Stimulated activated naive CD4-positive, alpha-beta T cell (primary cell): Measurements from ENCODE around the gene RASIP1.
A peak's percentile ranks its signal among the peaks of the same experiment; 100 is the strongest.
"Not testable (repeated sequence)": the region's sequence is repeated elsewhere in the genome, so short reads cannot be mapped to it uniquely, and the experiment has no call there.

Experiments used
- DNase-seq, 6 experiments: peaks; one replicate each; lab custom pipeline; 2025; lab: John Stamatoyannopoulos, UW

RASIP1 gene

DNA sequence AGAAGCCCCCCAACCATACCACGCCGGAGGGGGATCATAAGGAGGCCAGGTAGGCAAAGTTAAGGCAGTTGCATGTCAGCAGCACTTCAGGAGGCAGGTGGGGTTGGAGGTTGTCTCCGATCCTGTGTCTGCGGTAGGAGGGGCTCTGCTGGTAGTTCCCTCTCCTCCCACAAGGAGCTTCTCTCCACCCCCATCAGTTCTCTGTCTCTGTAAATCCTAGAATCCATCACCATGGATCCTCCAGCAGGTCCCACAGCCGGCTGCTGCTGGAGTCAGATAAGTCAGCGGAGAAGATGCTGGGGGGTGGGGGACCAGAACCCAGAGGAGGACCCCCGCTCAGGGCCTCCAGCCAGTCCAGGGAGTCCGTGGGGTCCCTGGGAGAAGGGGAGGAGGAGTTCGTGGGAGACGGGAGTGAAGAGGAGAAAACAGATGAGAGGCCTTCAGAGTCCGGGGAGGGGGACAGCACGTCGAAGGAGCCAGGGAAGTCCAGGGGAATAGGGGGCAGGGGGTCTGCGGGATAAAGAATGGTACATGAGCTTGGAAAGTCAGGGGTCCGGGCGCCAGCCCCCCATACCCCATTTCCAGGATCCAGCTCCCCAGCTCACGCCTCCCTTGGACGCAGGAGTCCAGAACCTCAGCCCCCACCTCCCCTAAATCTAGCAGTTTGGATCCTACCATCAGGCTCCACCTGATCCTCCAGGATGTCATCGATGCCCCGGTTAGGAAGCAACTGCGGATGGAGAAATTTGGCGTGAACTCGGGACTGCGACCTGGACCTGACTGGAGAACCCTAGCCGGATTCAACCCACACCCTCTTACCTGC, 27.2 kb downstream of the RASIP1 start:
- DNase-seq: no peak

GRCh38 chr19:48711106-48711662, 29.2 kb downstream of the RASIP1 start:
- DNase-seq: no peak

DNA sequence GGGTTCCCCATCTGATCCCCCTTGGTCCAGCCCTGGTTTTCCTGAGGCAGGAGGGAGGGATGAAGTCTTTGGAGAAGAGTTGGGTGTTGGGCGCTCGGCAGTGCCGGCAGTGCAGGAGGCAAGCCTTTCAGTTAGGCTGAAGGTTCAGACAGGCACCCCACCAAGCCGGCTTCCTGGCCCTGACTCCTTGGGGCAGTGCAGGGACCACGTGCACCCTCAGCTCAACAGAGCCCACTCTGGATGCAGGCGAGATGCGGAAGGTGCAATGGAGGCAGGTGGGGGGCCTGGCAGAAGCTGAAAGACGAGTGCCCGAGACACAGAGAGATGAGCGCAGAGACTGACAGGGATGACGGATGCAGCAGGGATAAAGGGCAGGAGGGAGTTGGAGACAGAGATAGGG, 31.9 kb downstream of the RASIP1 start:
- no peak for DNase-seq

- no peak for DNase-seq
Measured at GRCh38 chr19:48705431-48705830, 35.0 kb downstream of the RASIP1 start.

GRCh38 chr19:48703316-48703715, 37.1 kb downstream of the RASIP1 start:
- DNase-seq: no peak

DNA sequence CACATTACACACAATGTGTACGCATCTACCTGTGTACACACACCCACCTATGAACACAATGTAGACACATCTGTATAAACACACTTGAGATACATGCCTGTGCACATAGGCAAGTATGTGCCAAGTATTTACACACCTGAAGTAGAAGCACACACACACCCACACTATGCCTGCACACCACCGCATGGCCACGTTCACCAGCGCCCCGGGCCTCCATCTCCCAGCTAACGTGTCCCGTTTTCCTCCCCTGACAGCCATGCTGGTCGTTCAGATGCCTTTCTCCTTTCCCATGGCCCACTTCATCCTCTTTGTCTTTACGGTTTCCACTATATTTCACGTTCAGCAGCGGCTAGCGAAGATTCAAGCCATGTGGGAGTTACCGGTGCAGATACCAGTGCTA, 37.7 kb downstream of the RASIP1 start:
- DNase-seq: no peak

DNA sequence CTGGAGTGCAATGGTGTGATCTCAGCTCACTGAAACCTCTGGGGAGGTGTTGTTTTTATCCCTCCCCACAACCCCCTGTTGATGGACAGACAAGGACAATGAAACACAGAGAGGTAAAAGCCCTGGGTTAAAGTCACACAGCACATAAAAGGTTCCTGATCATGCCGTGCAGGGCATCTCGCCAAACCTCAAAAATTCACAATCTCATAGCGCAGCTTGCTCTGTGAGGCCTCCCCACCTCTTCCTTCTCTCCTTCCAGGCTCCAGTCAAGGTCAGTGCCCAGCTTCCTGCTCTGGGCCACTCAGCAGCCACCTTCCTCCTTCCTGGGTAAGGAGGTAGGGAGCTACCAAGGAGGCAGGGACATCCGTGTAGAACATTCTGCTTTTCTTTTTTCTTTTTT, 42.4 kb downstream of the RASIP1 start:
- no peak for DNase-seq

GRCh38 chr19:48696353-48697010, 43.9 kb downstream of the RASIP1 start:
- DNase-seq: peak in 1 of 6 experiments; percentile 15

DNA sequence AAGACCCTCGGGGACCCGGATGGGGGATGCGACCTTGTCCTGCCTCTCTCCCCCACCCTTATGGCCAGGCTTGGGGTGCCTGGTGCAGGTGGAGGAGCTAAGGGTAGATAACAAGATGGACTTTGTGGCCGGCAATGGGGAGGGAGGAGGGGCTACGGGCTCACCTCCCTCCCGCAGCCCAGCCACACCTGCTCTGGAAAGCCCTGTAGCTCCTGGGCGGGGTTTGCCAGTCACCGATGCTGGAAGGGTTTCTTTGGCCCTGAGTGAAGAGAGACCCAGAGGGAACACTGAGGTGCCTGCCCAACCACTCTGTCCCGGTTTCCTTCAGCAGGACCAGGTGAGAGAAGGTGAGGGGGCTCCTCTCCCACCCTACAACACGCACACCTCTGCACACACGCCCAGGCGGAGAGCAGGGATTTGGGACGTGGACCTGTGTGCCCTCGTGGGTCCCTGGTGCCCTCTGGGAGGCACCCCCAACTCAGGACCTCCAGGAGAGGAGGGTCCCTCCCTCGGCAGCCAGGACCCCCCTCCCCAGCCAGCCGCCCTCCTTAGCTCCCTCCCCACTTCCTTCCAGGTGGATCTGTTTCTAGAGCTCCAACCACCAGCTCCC, 44.6 kb downstream of the RASIP1 start, which contains the start of gene FUT2:
TSS of gene FUT2 (plus strand) at position 229 of the 610 bp plus-strand sequence. CDS start 6,986 bp downstream, outside the sequence.
- DNase-seq: no peak

GRCh38 chr19:48693629-48694028, 46.8 kb downstream of the RASIP1 start:
- not testable (repeated sequence) for DNase-seq

- no peak for DNase-seq
Measured at GRCh38 chr19:48689449-48689848, 51.0 kb downstream of the RASIP1 start.

GRCh38 chr19:48687776-48688175, 52.6 kb downstream of the RASIP1 start:
- no peak for DNase-seq

- DNase-seq: not testable (repeated sequence)
Measured at GRCh38 chr19:48686637-48687036, 53.8 kb downstream of the RASIP1 start.

DNA sequence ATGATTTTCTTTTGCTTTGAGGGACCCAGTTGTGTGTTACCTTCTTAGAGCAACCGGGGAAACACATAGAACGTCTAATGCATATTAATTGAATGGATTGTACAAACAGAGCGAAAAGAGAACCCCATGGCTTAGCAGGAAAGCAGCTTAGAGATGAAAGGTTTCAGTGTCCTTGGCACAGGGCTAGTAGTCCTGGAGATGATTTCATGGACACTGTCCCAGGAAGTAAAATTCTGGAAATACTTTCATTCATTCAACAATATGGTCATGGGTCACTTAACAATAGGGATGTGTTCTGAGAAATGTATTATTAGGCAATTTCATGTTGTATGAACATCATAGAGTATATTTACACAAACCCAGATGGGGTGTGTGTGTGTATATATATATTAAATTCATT, 54.3 kb downstream of the RASIP1 start:
- no peak for DNase-seq

DNA sequence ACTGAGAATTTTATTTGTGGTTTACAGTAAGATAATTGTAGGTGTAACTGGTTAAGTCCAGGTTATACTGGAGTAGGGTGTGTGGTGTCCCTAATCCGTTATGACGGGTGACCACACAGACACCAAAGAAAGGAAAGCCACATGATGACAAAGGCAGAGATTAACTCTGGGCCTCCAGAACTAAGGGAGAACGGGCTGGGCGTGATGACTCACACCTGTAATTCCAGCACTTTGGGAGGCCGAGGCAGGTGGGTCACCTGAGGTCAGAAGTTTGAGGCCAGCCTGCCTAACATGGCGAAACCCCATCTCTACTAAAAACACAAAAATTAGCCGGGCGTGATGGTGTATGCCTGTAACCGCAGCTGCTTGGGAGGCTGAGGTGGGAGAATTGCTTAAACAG, 54.8 kb downstream of the RASIP1 start:
- DNase-seq: no peak

GRCh38 chr19:48683349-48683748, 57.1 kb downstream of the RASIP1 start:
- DNase-seq: peak in 3 of 6 experiments; percentile 9 to 27 (median 27)

- no peak for DNase-seq
Measured at GRCh38 chr19:48681127-48681470, 59.3 kb downstream of the RASIP1 start.

- no peak for DNase-seq
Measured at GRCh38 chr19:48680436-48681126, 59.8 kb downstream of the RASIP1 start.

GRCh38 chr19:48680006-48680405, 60.4 kb downstream of the RASIP1 start:
- not testable (repeated sequence) for DNase-seq

GRCh38 chr19:48678201-48678600, 62.2 kb downstream of the RASIP1 start:
- no peak for DNase-seq

- DNase-seq: no peak
Measured at GRCh38 chr19:48676887-48677286, 63.5 kb downstream of the RASIP1 start.

DNA sequence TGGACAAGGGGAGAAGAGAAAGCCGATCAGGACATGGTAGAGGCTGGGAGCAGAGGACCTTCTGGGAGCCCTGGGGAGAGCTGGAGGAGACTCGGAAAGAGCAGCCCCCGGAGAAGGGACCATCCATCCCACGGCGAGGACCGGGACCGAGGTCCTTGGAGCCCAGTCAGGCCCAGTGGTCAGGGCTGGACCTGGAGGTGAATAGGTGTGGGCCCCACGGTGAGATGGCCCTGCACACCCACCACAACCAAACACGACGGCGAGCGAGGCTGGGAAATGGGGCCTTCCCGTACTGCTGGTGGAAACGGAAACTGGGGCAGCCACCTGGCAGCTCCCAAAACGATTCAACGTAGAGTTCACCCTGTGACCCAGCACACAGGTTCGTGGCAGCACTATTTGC, 63.9 kb downstream of the RASIP1 start:
- no peak for DNase-seq
